Upper lobe of right lung (tissue), 1 donor: ENCODE results near the gene DNAAF2. TPM values are rescaled to one million over a fixed set of nuclear protein-coding genes. Genes with fewer than 3 reads are reported as not detected.

ENCODE experiments used
- ATAC-seq: fragments of 200-7000 bp; cut with Tn5 transposase; one replicate; pipeline ENCODE4 v1.9.1; 2020; ENCODE audit warnings: mild to moderate bottlenecking, moderate library complexity
- DNase-seq: peaks from one replicate; pipeline ENCODE4 v3.0.0-alpha.2; 2020
- H3K27ac ChIP-seq: fragments of 200-600 bp; one replicate; pipeline ENCODE4 v1.8.0; 2022
- H3K27me3 ChIP-seq: fragments of 200-600 bp; one replicate; pipeline ENCODE4 v1.8.0; 2022; ENCODE audit warnings: mild to moderate bottlenecking
- H3K36me3 ChIP-seq: fragments of 200-600 bp; one replicate; pipeline ENCODE4 v1.8.0; 2022
- H3K4me1 ChIP-seq: fragments of 200-600 bp; one replicate; pipeline ENCODE4 v1.8.0; 2022
- H3K4me3 ChIP-seq: fragments of 200-600 bp; one replicate; pipeline ENCODE4 v1.8.0; 2022; ENCODE audit warnings: mild to moderate bottlenecking
- H3K9me3 ChIP-seq: fragments of 200-600 bp; one replicate; pipeline ENCODE4 v1.8.0; 2022
- CTCF ChIP-seq: fragments of 200-600 bp; IDR thresholded peaks from one replicate; pipeline ENCODE4 v1.8.0; 2022; ENCODE audit warnings: antibody characterized with exemption
- intact Hi-C: fragments of 100-400 bp; cut with DNase I; formaldehyde crosslinking; loops from one replicate; pipeline ENCODE4 v1.11.0; 2022
- total RNA-seq: library from RNA; stranded (reverse); fragmentation: NEBNext Ultra II Directional; extraction: Animal tissue kit (Norgen Biotek cat#: 25700); gene quantifications from one replicate; pipeline ENCODE4 v1.2.1, GENCODE V29; 2021
- donor health status: DM: no; HTN: yes; CAD: no; lungs with severe emphysema.

DNAAF2 gene
- total RNA-seq, 1 donor from 2014 or later, result 5.6 TPM

- peaks cover 36% of the 10 kb centered on the region for H3K36me3 ChIP-seq
- H3K27me3 ChIP-seq, result no peaks in the 10 kb centered on the region
- no peak overlapping the region for H3K4me3 ChIP-seq
- peaks cover 28% of the 10 kb centered on the region for H3K4me1 ChIP-seq
- intact Hi-C loops, result no loop called here
- DNase-seq, result no peak
- no peak for ATAC-seq
- H3K9me3 ChIP-seq, result no peaks in the 10 kb centered on the region
- H3K27ac ChIP-seq, result no peak overlapping the region
- TF ChIP-seq CTCF, result no peak
Observed at GRCh38 chr14:49582113-49582977, 52.7 kb downstream of the DNAAF2 start.

GRCh38 chr14:49581209-49582112, 53.6 kb downstream of the DNAAF2 start:
- intact Hi-C loops, result no loop called here
- peaks cover 28% of the 10 kb centered on the region for H3K4me1 ChIP-seq
- H3K27ac ChIP-seq, result no peak overlapping the region
- DNase-seq, result no peak
- H3K27me3 ChIP-seq, result no peaks in the 10 kb centered on the region
- peaks cover 45% of the 10 kb centered on the region for H3K36me3 ChIP-seq
- no peak for TF ChIP-seq CTCF
- H3K9me3 ChIP-seq, result no peaks in the 10 kb centered on the region
- no peak overlapping the region for H3K4me3 ChIP-seq
- no peak for ATAC-seq

DNA sequence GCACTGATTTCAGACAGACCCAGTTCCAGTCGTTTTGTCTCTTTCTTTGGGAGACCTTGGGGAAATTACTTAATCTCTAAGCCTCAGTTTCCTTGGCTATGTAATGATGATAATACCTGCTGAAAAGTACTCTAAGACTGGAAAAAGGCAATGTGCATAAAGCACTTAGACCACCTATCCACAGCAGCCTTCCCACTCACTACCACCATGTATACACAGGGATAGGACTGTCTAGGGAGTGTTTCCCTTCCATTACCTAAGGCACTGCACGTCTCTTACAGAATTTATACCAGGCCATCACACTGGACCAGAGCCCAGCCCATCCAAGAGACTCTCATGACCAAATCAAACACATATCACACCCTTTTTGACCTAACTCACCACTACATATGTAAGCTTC, 55.2 kb downstream of the DNAAF2 start:
- no peak overlapping the region for H3K27ac ChIP-seq
- no peak for ATAC-seq
- H3K9me3 ChIP-seq, result no peaks in the 10 kb centered on the region
- H3K4me1 ChIP-seq, result peaks cover 22% of the 10 kb centered on the region
- TF ChIP-seq CTCF, result no peak
- H3K27me3 ChIP-seq, result no peaks in the 10 kb centered on the region
- H3K36me3 ChIP-seq, result peaks cover 51% of the 10 kb centered on the region
- no peak for DNase-seq
- H3K4me3 ChIP-seq, result no peak overlapping the region
- intact Hi-C loops, result no loop called here

DNA sequence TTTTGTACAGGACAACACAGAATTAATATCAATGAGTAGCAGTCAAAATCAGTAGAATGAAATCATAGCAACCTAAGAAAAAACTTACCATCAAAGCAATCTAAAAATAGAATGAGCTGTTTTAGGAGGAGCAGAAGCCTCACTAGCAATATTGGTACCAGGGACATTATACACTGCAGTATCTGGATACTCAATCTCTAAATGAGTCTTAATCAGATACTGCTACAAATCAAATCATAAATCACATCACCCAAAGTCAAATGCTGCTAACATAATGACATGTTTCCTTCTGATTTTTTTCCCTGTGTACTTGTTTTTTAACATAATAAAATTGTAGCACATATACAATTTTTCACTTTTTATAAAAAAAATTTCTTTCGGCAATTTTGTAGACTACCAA, 56.9 kb downstream of the DNAAF2 start:
- no peak for ATAC-seq
- no peak for TF ChIP-seq CTCF
- Histone ChIP-seq H3K27me3 (no peaks in the 10 kb centered on the region), H3K36me3 (peaks cover 34% of the 10 kb centered on the region), H3K27ac (no peak overlapping the region), H3K4me1 (peaks cover 8% of the 10 kb centered on the region), H3K9me3 (no peaks in the 10 kb centered on the region), H3K4me3 (no peak overlapping the region)
- intact Hi-C loops, result no loop called here
- DNase-seq, result no peak

Other genes starting within 250 kb of the DNAAF2 start
- 1,185 TPM for gene RPS29, start 48.9 kb downstream of the DNAAF2 start, total RNA-seq
- 6.0 TPM for gene LRR1, start 36.3 kb downstream of the DNAAF2 start, total RNA-seq
- 157 TPM for gene RPL36AL, start 14.6 kb downstream of the DNAAF2 start, total RNA-seq
- 27.1 TPM for gene MGAT2, start 14.4 kb downstream of the DNAAF2 start, total RNA-seq
- 0.98 TPM for gene POLE2, start 53.0 kb upstream of the DNAAF2 start, total RNA-seq
- 7.6 TPM for gene KLHDC1, start 57.9 kb upstream of the DNAAF2 start, total RNA-seq
- 45.8 TPM for gene KLHDC2, start 132.9 kb upstream of the DNAAF2 start, total RNA-seq
- gene NEMF, start 217.5 kb upstream of the DNAAF2 start, total RNA-seq, result 57.4 TPM